Epithelial cell of prostate (primary cell): ENCODE data around the gene XPO6.
"Not testable (repeated sequence)": the region's sequence is repeated elsewhere in the genome, so short reads cannot be mapped to it uniquely, and the experiment has no call there.

Experiments used
- DNase-seq: peaks from one replicate; pipeline ENCODE4 v3.0.0-alpha.2; 2011; ENCODE audit warnings: low read depth, low spot score
- H3K27ac ChIP-seq: fragments of 450-650 bp; 2 replicates; pipeline ENCODE4 v1.5.1; 2017; ENCODE audit warnings: mild to moderate bottlenecking

The XPO6 gene

DNA sequence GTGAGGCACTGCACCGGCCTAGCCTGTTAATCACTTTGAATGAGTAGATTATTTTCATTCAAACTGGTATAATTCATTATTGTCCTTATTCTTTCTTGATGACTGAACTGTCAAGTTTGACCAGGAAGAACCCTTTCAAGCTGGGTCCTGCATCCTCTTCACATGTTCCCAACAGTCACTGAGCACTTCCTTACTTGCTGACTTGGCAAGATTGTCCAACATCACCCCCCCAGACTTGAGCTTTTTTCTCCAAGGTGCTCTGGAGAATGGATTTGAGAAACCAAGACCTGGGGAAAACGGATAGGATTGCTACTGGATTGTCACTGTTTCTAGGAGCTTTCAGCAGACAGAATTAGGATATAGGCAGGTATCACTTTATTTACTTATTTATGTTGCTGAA is 93.1 kb downstream of the XPO6 start:
- no peak overlapping the region for H3K27ac ChIP-seq
- DNase-seq = no peak

DNA sequence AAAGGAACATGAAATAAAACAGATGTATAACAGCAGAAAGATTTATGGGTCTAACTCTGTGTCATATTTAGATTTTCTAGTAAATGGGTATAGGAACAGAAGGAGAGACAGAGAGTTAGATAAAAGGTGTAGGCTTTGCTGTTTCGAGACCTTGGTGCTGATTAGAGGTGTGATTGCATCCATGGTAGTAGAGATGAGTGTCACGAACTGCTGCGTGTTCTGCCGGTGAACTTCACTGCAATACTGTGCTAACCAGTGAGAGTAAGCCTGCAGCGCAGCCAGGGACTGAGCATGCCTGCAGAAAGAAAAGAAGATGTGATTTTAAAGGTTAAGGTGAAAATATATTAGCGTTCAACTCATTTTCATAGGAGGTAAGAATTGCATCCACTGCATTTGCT is 94.6 kb downstream of the XPO6 start:
- no peak for DNase-seq

DNA sequence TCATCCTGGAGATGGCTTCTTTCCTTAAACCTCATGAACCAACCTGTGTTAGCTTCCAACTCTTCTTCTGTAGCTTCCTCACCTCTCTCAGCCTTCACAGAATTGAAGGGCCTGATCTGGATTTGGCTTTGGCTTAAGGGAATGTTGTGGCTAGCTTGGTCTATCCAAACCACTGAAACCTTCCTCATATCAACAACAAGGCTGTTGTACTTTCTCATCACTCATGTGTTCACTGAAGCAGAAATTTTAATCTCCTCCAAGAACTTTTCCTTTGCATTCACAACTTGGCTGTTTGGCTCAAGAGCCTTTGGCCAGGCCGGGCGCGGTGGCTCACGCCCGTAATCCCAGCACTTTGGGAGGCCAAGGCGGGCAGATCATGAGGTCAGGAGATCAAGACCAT is 95.9 kb downstream of the XPO6 start:
- not testable (repeated sequence) for DNase-seq, H3K27ac ChIP-seq

More for the DNA sequence above, 94.6 kb downstream of the XPO6 start:
- no peak overlapping the region for H3K27ac ChIP-seq

- no peak overlapping the region for H3K27ac ChIP-seq
- DNase-seq = no peak
Measured at GRCh38 chr16:28112908-28113307, 98.9 kb downstream of the XPO6 start.

DNA sequence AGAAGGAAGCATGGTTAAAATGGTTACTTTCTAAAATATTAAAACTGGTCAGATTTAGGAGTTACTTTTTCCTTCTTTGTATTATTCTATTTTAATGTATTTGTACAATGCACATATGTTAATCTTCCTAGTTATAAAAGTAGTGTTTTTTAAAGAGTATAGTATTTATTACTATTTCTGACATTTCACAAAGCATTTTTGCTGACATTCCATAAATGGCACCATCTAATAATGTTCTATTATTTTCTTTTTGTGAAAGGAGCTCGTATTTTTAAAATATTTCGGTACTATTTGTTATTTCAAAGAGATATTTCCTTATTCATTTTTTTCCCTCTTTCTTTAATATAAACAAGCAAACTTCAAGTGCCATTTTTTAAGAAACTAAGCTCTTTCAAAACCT is 100.8 kb downstream of the XPO6 start:
- H3K27ac ChIP-seq = no peak overlapping the region
- no peak for DNase-seq

GRCh38 chr16:28110479-28110878 is 101.3 kb downstream of the XPO6 start:
- DNase-seq = no peak
- H3K27ac ChIP-seq = no peak overlapping the region

GRCh38 chr16:28110074-28110473 is 101.7 kb downstream of the XPO6 start:
- no peak overlapping the region for H3K27ac ChIP-seq

DNA sequence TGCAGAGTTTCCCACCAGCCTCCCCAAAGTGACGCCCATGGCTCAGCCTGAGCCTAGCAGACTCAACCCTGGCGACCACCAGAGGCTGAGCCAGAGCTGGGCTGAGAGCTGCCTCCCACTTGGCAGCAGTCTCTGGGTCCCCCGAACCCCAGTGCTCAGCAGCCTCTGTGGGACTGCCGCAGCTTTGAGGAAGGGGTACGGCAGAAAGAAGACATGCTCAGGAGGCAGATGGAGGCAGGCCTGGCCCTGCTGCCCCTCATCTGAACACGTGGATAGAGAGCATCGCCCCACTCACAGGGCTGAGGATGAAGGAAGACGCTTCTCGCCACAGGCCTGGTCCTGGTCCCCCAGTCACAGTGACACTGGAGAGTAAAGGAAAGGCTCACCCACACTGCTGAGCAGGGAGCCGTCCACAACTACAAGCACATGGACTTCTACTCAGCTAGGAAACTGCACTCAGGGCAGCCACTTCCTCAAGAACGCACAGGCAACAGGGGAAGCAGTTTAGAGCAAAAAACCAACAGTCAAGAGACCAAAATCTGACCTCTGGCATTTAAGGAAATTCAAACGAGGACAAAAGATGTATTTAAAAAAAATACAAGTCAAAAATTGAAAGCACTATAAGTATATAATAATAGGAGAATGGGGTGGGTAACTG is 103.0 kb downstream of the XPO6 start:
- H3K27ac ChIP-seq = no peak overlapping the region

More at GRCh38 chr16:28110074-28110473, 101.7 kb downstream of the XPO6 start:
- no peak for DNase-seq

DNA sequence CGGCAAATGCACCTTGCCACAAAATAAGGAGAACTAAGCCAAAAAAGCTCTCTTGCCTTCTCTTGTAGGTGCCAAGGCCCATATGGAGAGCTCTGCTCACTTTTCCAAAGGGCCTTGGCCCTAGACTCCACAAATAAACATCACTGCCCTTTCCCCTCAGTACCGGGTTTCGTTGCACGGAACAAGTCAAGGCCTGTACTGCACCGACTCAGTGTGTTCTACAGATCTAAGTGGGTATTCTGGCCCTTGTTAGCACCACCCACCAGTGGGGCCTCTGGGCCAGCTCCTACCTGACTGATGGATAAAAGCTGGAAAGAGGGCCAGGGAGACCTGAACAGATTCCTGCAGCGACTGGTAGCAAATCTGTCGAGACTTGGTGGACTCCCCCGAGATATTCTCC is 104.5 kb downstream of the XPO6 start:
- peak overlapping the region; percentile 20 for H3K27ac ChIP-seq
- DNase-seq = no peak

More for the DNA sequence above, 103.0 kb downstream of the XPO6 start:
- DNase-seq = no peak

DNA sequence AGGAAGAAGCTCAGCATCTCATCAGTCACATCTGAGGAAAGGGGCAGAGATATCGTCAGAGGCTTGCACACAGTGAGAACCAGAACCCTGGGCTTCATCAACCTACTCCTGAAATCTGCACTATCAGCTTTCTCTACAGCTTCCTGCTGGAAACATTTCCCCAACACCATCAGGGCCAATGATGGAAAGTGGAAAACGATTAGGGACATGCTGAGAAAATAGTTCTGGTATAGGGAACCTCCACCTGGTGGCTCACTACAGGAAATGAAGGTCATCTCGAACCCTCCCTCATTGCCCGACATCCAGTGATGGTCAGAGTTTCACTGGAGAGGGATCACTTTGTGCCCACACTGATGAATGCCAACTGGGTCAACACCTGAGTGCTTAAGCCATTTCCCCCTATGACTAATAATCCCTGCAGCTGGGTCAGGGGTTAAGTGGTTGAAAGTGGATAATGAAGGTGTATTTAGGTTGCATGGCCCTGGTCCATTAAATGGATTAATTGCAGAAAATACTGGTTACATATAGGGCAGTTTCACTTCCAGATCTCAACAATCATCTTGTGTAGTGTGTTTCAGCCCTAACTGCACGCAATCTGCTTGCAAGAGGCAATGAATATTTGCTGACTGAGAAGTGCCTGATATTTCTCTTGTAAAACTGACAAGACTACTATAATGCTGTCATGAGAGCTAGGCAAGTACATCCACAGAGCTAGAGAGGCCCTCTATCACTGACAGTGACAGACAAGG is 105.1 kb downstream of the XPO6 start:
- no peak for DNase-seq
- H3K27ac ChIP-seq = peak overlapping the region; percentile 20

GRCh38 chr16:28105954-28106353 is 105.8 kb downstream of the XPO6 start:
- no peak for DNase-seq
- H3K27ac ChIP-seq = no peak overlapping the region

- H3K27ac ChIP-seq = no peak overlapping the region
- no peak for DNase-seq
Measured at GRCh38 chr16:28105297-28105696, 106.5 kb downstream of the XPO6 start.

DNA sequence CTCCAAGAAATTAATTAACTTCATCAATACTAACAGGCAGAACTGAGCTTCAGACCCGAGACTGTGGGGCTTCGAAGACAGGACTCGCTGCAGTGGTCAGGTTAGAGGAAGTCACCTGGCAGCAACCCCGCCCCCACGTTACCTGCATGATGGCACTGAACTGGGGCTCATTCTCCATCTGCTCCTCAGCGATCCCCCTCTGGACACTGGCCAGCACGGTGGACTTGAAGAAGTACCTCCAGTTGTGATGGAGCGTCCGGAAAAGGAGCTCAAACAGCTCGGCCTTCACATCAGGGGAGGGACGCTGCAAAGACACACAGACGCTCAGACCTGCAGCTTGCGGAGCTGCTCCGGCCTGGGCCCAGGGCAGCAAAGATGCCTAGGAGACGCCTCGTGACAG is 107.4 kb downstream of the XPO6 start:
- H3K27ac ChIP-seq = no peak overlapping the region
- DNase-seq = no peak

GRCh38 chr16:28103516-28104170 is 108.1 kb downstream of the XPO6 start:
- no peak for DNase-seq

GRCh38 chr16:28101533-28101890 is 110.3 kb downstream of the XPO6 start:
- DNase-seq = no peak
- no peak overlapping the region for H3K27ac ChIP-seq

More at GRCh38 chr16:28103516-28104170, 108.1 kb downstream of the XPO6 start:
- H3K27ac ChIP-seq = no peak overlapping the region

GRCh38 chr16:28100810-28101532 is 110.8 kb downstream of the XPO6 start:
- DNase-seq = no peak
- no peak overlapping the region for H3K27ac ChIP-seq

- no peak overlapping the region for H3K27ac ChIP-seq
- no peak for DNase-seq
Measured at GRCh38 chr16:28098959-28099945, 112.5 kb downstream of the XPO6 start.

DNA sequence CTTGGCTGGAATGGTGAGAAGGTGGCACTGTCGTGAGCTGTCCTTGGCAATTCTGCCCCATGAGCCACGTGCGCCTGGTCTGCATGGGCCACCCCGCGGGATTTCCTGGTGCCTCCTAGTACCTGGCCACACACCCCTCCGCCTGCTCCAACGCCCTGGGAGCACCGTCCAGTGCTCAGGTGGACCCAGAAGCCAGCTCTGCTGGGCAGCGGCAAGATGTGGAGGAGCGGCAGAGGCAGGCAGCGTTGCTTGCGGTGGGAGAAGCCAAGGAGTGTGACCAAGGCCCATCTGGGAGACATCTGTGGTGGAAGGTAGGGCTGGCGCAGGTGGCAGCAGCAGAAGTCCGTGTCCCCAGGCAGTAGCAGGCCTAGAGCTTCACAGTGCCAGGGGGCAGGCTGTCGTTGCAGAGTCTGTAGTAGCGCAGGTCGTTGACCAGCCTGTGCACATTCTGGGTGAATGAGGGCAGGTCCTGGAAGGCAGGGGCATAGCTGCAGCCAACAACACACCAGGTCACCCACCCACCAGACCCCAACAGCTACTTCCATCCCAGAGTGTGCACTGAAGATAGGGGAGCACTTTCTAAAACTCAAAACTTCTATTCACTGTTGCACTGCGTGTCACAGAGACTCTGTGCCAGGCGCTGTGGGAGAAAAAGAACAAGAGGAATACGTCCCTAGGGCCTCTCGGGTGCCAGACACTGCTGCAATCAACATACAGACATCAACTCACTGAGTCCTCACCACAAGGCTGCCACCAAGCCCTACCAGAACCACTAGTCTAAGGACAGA is 113.4 kb downstream of the XPO6 start:
- no peak overlapping the region for H3K27ac ChIP-seq
- DNase-seq = no peak
